GF-D8 (cell line): ENCODE data around the gene GLS.
"Not testable (repeated sequence)": the region's sequence is repeated elsewhere in the genome, so short reads cannot be mapped to it uniquely, and the experiment has no call there.

Experiments
- DNase-seq: peaks from one replicate; lab custom pipeline; 2025; lab: John Stamatoyannopoulos, UW

The GLS gene

DNA sequence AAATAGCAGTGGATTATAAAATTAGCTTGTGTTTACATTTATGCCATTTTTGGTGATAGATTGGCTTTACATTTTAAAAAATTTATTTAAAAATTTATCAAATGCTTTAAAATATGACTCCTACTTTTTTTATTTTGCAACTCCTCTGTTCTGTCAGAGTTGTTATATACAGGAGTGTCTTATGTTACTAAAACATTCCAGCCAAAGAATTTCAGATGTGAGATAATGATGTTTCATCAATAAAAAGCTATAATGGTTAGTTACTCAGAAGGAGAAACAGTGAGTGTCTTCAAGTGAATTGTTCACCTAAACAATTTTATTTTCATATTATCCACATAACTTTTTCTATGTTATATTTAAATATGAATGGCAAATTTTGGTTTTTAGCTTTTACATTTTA, 52.7 kb downstream of the GLS start:
- DNase-seq, result no peak

DNA sequence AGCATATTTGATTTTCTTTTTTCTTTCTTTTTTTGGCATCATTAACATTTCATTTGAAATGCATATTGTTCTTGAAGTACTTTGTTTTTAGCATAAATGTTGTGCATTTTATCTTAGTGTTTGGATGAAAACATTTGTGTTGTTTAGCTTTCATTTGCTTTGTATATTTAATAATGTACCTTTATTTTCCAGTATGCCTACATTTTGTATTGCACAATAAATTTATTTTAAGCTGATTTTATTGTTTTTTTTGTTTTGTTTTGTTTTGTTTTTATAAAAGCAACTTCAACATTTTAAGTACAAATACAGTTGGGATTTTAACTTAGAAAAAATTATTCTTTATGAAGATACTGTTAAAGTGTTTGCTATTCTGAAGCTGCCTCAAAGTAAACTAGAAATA, 54.4 kb downstream of the GLS start:
- no peak for DNase-seq

DNA sequence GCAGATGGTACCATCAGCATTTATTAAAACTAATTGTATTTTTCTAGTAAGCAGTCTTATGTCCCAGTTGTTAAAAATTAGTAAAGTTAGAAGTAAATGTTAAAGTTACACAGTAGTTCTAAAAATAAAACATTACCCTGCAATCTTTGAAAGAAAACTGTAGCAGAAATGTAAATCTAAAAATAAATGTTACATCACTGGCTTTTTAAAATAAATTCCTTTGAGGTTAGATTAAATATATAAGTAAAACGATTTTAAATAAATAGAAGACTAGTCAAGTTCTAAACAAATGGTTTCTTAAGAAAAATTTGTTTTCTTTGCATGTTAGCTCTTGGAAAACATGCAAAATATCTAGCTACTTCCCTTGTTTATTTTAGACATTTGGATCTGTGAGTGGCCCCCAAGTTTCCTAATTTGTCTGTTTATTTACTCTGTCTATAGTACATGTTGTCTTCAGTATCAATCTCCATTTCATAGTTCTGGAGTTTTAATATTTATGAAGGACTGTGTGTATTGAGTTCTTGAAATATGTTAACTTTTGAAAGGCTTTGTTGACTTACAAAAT, 58.2 kb downstream of the GLS start:
- no peak for DNase-seq

DNA sequence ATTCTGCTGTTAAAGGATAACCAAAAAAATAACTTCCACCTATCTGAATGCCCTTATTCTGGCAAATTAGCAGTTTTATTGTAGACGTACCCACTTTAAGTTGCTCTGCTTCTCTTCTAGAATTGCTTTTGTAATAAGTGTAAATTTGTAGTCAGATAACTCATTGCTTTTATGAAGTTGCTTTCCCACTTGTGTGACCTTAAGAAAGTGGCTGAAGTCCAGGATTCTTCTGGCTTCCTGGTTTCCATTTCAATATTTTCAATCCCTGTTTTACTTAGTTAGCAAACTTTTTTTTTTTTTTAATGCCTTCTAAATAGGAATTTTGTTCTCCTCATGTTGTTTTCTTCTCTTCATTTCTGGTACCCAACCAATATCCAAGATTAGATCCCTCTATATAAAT, 59.8 kb downstream of the GLS start:
- DNase-seq, result no peak

DNA sequence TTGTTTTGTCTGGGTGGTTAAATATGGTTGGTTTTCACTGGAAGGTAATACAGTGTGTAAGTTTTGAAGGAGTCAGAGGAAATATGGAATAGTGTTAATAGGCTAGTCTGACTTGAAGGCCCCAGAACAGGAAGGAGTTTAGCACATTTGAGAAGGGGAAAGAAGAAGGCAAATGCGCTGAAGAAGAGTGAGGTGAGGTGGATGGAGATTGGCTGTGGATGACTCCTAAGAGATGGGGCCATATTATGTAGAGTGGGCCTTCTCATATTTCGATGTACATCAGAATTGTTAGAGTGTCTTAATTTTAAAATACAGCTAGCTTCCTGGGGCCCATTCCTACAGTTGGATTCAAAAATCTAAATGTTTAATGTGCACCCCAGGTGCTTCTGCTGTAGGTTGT, 61.0 kb downstream of the GLS start:
- no peak for DNase-seq

DNA sequence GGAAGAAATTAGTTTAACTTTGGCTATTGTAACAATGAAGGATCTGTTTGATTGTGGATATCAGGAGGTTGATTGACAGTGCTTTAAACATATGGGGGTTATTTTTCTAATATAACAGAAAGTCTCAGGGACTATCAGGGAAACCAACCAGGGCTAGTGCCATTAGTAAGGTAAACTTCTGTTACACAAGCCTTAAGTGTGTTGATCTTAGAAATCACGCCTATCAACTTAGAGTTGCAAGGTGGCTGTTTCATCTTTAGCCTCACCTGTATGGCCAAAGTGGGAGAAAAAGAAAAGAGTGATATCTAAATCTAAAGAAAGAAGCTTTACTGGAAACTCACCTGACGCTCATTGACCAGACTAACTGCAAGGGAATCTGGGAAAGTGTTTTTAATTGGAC, 62.1 kb downstream of the GLS start:
- no peak for DNase-seq

DNA sequence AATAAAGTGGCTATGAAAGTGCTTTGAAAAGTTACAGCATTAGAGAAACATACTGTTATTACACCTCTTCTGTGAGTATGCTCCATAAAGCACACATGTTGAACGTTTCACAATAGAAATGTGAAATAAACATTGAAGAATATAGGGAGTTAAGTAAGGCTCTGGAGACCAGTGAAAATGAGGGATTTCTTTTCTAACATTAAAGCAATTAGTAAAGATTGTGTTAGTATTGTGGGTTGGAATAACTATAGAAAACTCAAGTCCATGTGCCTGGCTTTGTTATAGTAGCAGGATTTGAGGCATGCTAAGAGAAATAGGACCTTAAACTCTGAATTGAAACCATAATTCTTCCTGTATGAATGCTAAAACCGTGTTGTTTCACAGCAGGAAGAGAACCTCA, 63.1 kb downstream of the GLS start:
- no peak for DNase-seq

DNA sequence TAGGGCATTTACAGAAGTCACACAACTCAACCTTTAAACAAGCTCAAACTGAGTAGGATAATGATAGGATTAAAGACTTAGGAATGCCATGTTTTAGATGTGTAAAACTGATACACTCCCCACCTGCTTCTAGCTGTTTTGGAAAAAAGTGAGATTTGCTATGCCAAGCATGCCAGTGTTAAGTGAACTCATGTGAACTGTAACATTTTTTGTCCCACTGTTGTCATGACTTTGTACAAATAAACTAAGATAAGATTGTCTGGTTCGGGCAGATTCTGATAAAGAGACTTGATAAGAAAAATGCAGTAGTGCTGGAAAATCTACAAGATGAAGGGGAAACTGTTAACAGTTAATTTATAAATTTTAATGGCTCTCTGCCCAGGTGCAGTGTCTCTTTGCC, 66.5 kb downstream of the GLS start:
- DNase-seq, result no peak

DNA sequence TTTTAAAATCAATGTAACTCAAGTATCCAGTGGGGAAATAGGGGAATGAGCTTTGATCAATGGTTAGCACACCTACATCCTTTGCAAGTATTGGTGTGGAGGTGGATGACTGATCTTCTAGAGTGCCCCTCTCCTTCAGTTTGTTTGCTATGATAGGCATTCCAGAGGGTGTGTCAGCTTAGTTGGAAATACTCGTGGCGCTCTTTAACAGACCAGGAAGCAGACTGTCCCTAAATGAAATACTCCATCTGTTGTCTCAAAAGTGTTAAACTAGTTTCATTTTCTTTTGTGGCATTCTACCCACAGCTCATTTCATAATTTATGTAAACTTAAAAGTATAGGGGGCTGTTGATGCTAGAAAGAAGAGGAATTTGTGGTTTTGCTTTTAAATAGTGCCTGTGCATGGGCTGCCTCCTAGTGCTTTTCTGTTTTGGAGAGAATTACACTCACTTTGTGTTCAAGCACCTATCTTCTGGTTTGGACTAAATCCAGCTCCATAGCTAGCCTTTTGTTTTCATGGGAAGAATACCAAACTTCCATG, 67.2 kb downstream of the GLS start:
- no peak for DNase-seq

DNA sequence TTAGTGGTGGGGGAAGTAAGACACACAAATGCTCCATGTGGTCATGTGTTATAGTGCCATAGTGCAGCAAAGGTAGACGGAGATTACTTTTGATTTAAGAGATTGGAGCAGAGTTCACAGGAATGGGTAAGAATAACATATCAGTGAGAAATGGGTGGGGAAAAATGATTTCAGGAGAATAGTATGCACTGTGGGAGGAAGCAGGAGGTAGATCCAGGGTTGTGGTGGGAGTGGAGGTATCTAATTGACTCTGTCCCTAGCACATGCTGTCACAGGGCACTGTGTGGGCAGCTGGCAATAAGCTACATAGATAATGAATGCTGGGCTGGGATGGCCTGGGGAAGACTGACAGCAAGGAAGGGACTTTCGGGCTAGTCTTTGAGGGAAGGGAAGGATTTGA, 68.0 kb downstream of the GLS start:
- DNase-seq, result no peak

DNA sequence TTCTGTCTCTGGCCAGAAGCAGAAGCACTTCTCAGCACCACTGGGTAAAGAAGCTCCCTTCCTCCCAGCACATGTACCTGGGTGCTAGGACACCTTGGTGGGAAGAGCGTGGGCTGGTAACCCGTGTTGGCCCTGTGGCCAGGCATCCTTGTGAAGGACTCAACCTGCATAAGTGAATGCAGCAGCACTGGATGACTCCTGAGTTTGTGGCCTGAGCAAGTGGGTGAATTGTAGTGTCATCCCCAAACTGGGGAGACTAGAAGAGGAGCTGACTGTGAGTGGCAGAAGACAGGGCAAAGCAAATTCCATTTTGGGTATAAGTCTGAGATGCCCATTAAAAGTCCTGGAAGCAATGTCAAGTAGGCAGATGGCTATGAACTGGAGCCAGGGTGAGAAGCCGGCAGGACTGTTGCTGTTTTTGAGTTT, 70.0 kb downstream of the GLS start:
- DNase-seq, result no peak

DNA sequence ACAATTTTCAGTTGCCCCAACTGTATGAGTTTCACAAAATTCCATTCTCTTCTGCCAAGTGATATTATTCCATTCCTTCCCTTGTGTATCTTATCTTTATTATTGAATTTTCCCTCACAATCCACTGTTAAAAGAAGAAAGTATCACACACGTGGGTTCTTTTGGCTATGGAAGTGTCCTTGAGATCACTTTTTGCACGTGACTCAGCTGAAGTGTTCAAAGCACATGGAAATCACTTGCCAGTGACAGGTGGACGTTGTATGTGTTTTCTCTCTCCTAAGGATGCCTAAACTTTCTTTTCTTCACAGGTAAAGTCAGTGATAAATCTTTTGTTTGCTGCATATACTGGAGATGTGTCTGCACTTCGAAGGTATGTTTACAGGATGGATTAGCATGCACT, 72.6 kb downstream of the GLS start:
- DNase-seq, result no peak

DNA sequence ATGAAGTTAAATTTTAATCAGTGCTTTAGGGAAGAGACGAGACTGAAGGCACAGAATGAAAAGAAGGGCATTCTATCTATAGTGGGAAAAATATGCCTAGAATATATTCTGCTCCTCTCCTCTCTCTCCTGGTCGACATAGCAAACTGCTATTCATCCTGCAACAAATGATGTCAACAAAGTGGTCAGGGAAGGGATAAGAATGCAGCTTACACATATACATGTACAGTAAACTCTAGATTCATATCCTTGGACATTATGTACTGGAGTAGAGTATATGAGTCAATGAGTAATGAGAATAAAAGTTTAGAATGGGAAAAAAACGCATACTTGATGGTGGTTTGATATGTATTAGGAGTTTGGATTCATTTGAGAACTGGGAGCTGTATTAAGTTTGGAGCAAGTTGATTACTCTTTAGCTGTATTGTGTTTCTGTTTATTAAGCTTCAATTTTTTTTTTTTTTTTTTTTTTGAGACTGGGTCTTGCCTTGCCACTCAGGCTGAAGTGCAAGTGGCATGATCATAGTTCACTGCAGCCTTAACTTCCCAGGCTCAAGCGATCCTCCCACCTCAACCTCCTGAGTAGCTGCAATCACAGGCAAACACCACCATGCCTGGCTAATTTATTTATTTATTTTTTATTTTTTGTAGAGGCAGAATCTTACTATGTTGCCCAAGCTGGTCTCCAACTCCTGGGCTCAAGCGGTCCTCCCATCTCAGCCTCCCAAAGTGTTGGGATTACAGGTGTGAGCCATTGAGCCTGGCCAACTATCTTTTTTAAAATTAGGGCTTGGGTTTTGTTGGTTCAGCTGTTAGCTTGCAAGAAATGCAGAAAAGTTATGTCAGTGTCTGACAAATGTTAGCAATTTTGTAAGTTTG, 79.5 kb downstream of the GLS start:
- no peak for DNase-seq

DNA sequence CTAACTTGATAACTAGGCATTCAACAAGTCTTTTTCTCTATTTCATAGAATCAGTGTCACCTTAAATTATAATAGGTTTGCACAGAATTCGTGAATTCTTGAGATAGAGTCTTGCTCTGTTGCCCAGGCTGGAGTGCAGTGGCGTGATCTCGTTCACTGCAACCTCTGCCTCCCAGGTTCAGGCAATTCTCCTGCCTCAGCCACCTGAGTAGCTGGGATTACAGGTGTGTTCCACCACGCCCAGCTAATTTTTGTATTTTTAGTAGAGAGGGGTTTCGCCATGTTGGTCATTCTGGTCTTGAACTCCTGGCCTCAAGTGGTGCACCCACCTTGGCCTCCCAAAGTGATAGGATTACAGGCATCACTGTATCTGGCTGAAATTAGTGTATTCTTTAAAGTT, 80.5 kb downstream of the GLS start:
- not testable (repeated sequence) for DNase-seq

DNA sequence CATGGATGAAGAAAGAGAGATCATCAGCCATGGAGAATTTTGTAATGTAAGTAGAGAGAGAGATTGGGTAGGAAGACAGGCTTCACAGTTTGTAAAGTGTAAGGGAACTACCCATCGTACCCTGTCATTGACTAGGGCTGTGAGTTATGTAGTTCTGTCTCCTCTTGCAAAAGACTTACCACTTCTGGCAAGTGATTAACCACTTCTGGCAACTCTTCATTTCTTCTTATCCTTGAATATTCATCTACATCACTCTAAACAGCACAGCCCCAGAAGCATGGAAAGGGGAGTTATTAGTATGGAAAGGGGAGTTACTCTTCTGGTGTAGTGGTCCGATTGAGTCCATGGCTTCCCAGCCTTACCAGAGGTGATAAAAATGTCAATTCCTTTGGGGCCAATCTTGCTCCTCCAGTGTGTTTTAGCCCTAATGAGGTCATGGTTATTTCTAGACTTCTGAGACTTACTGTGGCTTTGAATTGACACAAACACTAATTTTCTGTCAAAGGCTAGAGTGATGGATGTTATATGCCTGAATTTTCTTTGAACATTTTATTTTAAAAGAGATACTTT, 81.4 kb downstream of the GLS start:
- no peak for DNase-seq

DNA sequence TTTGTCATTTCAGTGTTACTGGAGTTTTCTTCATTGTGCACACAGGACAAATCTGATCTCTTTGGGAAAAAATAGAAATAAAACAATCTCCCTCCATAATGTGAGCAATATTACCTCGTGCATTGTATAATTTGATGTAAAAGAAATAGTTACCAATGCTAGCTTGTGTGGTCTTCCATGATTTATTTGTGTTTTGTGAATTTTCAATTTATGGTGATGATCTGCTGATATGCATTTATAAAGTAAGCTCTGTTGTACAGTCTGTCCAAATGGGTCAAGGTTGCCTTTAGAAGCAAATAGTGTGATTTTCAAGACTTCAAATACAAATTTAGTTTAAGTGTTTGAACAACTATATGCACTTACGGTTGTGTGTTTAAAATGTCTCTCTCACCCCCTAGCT, 82.5 kb downstream of the GLS start:
- DNase-seq, result no peak

DNA sequence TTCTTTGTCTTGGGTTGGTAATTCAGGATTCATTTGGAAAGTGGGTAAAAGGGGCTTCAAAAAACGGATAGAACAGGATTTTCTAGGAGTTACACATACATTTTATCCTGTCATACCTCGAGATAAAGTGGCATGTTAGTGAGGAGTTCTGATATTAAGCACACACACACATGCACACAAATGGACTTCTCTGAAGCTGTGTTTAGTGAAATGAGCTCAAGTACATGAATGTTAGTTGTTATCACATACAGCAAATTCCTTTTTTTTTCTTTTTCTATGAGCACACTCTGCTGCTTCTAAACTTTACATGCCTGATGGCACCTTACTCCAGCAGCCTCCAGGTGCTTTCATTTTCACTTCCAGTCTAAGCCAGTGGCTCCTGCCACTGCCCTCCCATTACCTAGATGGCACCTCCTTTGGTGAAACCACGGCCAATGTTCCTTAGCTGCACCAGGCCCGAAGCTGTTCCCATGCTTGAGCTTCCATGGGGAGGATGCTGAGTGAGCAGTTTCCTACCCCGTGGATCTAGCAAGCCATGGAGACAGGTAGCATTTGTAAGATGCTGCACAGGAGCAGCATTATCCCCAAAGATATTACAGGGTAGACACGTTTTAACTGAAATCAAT, 83.7 kb downstream of the GLS start:
- no peak for DNase-seq

DNA sequence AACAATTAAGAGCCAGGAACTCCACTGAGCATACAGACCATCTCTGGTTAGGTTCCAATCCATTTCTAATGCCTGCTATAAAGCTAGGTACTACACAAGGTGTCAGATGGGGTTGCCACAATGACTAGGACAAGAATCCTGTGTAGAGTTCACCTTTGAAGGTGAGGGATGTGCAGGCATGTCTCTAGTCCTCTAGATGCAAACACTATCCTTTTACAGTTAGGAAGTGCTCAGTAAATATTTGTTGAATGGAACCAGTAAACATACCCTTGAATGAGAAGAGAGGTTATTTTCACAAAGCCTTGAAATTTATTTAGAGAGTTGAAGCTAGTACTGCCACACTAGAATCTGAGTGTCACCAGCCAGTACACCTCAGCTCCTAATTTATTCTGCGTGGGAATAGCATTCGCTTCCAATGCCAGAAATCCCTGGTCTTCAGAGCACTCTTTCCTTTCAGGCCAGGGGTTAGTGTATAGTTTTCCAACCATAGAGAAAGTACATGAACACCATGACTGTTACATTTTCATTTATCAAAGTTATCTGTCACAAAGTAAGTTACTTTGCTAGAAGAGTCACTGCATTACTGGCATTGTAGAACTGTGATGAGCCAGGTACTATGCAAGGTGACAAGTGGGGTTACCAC, 85.1 kb downstream of the GLS start:
- DNase-seq, result no peak

DNA sequence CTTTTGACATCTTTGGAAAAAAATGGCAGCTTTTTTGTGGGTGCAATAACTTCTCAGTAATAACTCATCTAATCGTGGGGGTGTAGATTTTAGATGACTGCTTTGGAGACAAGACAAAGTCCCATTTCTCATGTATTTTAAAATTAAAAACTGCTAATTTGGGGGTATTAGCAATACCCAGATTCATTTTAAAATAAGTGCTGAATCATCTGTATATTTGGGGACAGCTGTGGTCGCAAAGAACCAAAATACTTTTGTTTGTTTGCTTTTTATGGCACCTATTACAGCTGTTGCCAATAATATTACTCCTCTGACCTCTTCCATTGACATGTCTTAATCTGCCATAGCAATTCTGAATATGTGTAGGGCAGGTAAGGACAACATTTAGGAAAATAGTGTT, 87.9 kb downstream of the GLS start:
- DNase-seq, result no peak

DNA sequence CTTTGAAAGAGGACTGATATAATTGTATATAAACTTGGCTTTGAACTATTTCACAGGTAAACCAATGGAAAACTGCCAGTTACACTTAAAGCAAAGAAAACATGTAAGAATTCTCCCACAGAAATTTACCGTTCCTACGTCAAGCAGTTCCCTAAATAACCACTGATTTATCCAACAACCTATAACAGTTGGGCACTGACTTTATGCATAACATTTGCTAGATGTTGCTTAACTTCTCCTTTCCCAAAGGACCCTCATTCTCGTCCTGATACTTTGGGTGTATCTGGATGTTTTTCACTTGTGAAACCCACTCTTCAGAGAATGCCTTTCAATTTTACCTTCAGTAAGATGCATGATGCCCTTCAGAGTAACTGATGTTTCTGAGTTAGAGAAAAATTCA, 89.5 kb downstream of the GLS start:
- DNase-seq, result no peak

DNA sequence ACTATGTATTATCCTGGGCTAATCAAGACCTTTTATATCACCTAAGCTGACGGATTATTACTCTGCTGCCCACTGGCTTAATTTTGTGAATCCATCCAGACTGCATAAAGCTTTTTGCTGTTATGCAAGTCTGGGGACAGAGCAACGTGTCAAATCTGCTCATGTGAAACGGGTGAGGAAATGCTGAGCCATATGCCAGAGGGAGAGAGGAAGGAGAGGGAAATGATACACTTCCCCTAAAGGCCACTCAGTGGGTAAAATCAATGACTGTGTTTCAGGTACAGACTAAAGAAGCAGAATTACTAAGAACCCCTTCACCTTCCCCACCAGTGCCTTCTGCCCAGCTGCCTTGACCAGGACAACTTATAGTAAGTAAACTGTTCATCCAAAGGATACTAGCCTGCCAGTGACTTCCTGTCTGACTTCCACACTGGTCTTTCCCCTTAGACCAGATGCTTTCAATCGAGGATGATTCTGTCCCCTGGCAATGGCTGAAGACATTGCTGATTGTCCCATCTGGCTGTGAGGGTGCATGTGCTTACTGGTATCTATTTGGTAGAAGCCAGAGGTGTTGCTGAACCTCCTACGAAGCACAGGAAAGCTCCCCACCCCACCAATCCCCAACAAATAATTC, 90.4 kb downstream of the GLS start:
- peak; percentile 89 for DNase-seq

DNA sequence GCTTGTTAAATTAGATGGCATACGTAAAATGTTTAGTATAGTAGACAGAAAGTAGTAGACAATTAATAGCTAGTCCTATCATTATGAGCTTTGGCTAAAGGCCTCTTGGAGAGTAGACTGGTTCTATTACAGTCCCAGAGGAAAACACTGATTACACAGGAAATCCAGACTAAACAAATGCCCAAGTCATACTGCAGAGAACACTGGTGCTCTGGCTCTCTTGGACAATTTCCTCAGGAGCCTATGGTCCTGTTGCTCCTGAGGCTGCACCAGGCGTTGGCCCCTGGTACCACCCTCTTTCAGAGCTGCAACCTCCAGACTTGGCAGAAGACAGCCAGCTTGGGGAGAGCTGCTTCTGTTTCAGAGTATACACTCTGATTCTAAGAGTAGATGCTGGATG, 91.6 kb downstream of the GLS start:
- no peak for DNase-seq
